Stimulated activated CD4-positive, alpha-beta T cell treated with anti-CD3 and anti-CD28 coated beads, Interleukin-15, amount 100 ng/mL, for 48 hours (primary cell): ENCODE measurements around the gene ELOVL3.

ENCODE experiments used
- DNase-seq, 2 donors: peaks; one replicate each; pipeline ENCODE4 v3.0.0-alpha.2; 2020; ENCODE audit warnings: low read depth in 2 of 2

Gene ELOVL3

DNA sequence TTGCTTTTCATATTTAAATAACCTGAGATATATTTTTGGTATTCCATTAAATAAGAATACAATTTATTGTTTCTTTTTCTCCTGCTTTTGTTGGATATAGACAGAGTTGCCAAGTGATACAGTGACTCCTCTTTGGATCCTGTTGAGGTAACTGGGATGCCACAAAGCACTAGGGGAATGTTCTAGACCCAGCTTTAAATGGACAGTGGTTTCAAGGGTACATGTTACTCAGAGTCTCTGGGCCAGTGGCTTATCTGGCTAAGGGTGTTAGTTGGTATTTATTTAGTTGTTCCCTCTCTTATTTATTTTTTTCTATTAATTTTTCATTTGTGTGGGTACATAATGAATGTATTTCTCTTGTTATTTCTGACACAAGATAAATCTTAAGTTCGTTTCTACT lies 28.3 kb downstream of the ELOVL3 start:
- no peak for DNase-seq

DNA sequence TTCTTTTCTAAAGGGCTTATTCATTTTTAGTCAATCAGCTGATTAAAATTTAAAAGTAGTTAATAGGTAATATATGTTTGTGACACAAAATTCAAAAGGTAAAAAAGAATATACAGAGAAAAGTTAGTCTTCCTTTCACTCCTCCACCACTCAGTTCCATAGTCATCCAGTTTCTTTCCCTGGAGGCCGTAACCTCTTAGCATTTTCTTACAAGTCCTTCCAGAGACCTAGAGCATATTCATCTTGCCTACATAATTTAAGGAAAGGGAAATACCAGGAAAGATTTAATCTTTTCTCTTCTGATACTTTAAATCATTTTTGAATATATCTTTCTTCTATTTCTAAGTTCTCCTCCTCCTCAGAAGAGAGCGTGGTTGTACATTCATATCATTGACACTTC lies 29.3 kb downstream of the ELOVL3 start:
- no peak for DNase-seq

DNA sequence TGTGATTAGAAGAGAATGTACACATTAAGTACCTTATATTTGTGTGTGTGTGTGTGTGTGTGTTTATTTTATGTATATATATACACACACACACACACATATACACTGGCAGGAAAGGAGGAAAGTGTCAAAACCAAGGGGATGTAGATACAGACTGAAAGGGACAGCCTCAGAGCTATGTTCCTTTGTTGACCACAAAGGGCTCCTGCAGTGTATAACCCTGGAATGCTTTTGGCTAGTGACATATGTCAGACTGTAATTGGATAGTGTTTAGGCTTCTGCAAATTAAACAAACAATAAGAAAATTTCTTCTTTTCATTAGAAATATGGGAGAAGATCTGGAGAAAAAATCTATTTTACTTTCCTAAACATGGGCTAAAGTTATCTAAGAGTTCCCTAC lies 35.1 kb downstream of the ELOVL3 start:
- no peak for DNase-seq

DNA sequence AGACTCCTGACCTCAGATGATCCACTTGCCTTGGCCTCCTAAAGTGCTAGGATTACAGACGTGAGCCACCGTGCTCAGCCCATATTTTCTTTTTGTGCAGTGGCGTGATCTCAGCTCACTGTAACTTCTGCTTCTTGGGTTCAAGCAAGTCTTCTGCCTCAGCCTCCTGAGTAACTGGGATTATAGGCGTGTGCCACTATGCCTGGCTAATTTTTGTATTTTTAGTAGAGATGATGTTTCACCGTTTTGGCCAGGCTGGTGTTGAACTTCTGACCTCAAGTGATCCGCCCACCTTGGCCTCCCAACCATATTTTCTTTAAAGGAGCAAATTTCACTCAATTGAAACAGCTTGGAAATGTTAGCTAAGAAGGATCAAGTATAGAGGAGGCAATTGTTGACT lies 35.7 kb downstream of the ELOVL3 start:
- no peak for DNase-seq

DNA sequence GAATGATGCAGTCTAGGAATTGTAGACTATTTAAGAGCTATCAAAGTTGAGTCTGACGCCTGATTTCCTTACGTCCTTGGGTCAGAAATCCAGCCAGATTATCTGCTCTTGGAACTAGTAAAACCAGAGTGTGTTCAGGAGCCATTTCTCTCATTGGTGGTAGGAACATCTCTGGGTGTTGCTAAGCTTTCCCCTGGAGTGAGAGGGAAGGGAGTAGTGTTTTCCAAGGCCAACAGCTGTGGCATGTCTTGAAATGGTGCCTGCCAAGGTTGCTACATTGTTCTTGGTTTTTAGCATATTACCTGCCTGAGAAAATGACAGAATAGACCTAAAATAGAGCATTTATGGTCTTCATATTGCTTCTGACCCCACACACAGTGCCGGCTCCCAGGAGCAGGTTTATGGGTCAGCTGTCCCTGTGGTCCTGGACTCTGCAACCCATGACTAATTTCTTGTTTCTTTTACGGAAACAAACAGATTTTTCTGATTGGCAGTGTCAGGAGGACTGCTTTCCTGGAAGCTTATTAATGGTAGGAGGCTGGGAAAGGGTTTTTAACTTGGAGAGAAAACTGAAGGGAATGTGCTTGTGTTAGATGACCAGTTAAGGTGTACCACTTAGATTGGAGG lies 36.8 kb downstream of the ELOVL3 start:
- no peak for DNase-seq

DNA sequence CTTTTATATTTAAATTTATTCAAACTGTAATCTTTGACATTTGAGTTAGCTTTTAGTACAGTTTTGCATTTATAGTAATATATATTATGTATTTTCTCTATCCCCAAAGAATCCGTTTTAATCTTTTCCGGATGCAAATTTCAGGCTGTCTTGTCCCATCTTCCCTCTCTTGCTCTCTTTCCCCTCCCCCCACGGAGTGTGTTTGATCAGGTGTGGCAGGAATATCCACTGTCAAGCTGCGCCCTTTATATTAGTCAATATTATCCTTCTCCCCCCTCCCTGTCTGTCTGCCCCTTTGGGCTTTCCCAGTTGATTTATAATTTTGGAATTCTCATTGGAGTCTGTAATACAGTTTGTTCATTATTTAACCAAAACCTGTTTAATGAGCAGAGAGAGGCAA lies 38.3 kb downstream of the ELOVL3 start:
- no peak for DNase-seq

DNA sequence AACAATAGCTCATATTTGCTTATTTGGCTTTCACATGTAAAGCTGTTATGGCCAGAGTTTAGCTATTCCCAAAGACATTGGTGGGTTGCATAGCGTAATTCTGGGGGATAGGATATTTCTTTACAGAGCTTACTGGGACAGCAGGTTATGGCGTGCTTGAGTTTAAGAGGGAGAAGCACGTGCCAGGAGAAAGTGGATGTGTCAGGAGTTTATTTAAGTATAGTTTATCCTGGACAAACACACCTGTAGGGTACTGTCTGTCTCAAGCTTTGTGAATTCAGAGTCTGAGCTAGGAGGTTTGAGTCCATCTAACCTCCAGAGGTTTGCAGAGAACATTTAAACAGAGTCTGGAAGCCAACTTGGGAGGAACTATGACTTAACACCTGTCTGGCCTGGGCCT lies 40.6 kb downstream of the ELOVL3 start:
- DNase-seq = no peak

DNA sequence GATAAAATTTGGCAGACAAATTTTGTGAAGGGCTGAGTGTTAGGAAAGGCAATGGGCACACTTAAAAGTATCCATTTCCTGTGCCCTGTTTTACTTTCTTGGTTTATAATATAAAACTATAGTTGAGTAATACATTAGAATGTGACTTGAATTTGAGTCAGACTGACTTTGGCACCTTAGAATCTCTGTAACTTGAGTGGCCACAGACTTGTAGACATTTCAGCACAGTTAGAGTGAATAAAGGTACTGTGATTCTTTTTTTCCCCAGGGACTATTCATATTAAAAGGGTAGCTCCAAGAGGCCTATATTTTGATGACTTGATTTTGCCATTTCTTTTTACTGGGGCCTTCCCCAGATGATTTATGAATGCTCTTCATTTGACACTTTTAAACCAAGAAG lies 41.6 kb downstream of the ELOVL3 start:
- no peak for DNase-seq

DNA sequence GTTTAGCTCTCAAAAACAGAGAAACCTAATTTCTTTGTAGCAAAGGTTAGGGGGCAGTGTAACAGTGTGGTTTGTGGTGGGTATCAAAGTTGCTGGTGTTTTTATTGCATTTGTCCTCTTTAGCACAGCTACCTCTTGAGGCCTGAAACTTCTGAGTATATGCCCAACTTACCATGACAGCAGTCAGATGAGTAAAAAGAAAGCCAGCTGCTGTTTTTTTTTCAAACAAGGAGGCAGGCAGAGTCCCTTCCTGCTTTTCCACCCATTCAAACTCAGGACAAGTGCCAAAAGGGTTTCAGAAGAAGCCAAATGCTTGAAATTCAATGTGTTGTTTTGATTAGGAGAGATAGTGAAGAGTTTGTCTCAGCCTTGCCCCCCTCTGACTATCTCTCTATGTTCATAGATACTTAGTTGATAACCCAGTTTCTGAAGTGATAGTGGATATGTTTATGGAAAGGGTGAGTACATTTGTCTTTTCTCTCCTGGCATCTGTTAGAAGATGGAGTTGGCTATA lies 42.3 kb downstream of the ELOVL3 start:
- DNase-seq = no peak

DNA sequence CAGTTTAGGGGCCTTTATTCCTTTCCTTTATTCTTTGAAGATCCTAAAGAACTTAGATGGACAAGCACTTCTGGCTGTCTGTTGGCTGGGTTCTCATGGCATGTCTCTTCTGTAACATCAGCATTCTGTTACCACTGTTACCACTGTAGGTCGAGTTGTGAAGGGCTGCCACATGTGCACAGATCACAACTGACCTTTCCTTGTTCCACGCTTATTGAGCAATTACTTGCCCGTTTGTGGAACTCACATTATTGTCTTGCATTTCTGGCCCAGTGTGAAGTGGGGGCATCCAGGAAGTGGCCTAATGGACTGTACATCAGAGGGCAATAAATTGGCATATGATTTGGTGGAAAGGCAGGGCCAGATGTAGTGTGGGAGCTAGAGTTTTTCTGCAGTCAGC lies 42.9 kb downstream of the ELOVL3 start:
- no peak for DNase-seq

DNA sequence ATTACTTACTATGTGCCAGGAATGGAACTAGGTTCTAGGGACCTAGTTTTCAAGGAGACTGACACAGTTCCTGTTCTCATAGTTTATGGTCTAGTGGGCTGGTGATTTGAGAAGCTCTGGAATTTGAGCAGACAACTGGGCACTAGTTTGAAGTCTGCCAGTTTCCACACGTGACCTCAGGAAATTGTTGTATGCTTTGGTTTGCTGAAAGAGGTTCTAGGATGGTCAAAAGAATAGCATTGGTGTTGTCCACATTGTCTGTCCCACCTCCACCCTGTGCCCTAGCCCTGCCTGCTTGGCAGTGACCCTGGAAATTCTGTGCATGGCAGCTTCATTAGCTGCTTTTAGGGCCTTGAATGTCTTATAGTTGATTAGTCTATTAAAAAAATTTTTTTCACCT lies 48.0 kb downstream of the ELOVL3 start:
- DNase-seq = no peak

DNA sequence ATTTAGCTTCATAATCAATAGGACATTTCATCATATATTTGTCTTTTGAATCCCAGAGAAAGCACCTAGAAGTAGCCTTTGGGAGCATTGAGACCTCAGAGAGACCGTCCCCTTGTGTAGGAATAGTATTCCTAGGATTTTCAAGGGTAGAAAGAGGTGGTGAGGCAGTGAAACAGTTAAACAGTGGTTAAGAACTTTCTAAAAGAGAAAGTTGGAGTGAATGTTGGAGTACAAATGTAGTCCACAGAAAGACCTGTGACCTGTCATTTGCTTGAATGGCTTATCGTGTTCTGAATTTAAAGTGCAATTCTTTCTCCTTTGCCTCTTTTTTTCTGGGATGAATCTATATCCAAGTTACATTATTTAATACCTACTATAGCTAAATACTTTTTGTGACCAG lies 49.2 kb downstream of the ELOVL3 start:
- no peak for DNase-seq

DNA sequence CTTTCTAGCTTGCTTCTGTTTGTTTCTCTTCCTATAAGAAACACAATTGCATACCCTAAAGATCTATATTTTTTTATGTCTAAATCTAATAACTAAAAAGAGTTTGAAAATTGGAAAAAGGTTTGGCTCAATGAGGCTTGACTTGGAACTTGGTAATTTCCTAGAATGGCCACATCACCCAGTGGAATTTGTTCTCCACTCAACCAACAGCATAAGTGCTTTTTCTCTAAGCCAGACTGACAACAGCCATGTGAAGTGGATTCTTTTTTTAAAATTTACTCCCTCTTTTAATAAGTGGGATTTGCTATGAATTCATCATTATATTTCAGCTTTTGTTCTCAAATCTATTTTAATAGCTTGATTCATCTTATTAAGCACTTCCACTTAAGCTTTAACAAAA lies 53.0 kb downstream of the ELOVL3 start:
- no peak for DNase-seq
